Type B pancreatic cell (in vitro differentiated cells): ENCODE measurements around the gene MOB3B. TPM values are rescaled to one million over a fixed set of nuclear protein-coding genes. Genes with fewer than 3 reads are reported as not detected.

ENCODE experiments used
- DNase-seq: peaks from one replicate; pipeline ENCODE4 v3.0.0; 2021; ENCODE audit warnings: mixed read lengths; ENCODE audit not compliant: unreplicated experiment; ENCODE audit errors: extremely low spot score
- H3K27ac Mint-ChIP-seq: 2 replicates; pipeline ENCODE4 v1.8.0; 2021; ENCODE audit warnings: mild to moderate bottlenecking, mixed read lengths
- H3K27me3 Mint-ChIP-seq: 2 replicates; pipeline ENCODE4 v1.8.0; 2021; ENCODE audit warnings: mixed read lengths
- H3K36me3 Mint-ChIP-seq: 2 replicates; pipeline ENCODE4 v1.8.0; 2021; ENCODE audit warnings: mixed read lengths
- H3K4me1 Mint-ChIP-seq: one replicate; pipeline ENCODE4 v1.8.0; 2021; ENCODE audit warnings: mixed read lengths; ENCODE audit not compliant: unreplicated experiment
- H3K4me3 Mint-ChIP-seq: 2 replicates; pipeline ENCODE4 v1.8.0; 2021; ENCODE audit warnings: mild to moderate bottlenecking, mixed read lengths
- H3K9me3 Mint-ChIP-seq: 2 replicates; pipeline ENCODE4 v1.8.0; 2021; ENCODE audit warnings: mixed read lengths
- total RNA-seq: library from RNA; stranded (reverse); gene quantifications from 2 replicates; pipeline ENCODE4 v1.2.1, GENCODE V29; 2021; ENCODE audit warnings: low replicate concordance
- TF ChIP-seq, protein P1 (sequence below): fragments of 200-600 bp; sonication (generic); conservative IDR thresholded peaks from 2 replicates; pipeline ENCODE4 v1.5.0; 2021; ENCODE audit warnings: antibody characterized with exemption, mild to moderate bottlenecking

The MOB3B gene
- total RNA-seq, 1 donor from 2014 or later: 27.5 TPM

- no peaks in the 10 kb centered on the region for H3K4me1 Mint-ChIP-seq
- DNase-seq: no peak
- peaks cover 15% of the 10 kb centered on the region for H3K36me3 Mint-ChIP-seq
- no peak overlapping the region for H3K27ac Mint-ChIP-seq
- TF ChIP-seq, protein P1, sequence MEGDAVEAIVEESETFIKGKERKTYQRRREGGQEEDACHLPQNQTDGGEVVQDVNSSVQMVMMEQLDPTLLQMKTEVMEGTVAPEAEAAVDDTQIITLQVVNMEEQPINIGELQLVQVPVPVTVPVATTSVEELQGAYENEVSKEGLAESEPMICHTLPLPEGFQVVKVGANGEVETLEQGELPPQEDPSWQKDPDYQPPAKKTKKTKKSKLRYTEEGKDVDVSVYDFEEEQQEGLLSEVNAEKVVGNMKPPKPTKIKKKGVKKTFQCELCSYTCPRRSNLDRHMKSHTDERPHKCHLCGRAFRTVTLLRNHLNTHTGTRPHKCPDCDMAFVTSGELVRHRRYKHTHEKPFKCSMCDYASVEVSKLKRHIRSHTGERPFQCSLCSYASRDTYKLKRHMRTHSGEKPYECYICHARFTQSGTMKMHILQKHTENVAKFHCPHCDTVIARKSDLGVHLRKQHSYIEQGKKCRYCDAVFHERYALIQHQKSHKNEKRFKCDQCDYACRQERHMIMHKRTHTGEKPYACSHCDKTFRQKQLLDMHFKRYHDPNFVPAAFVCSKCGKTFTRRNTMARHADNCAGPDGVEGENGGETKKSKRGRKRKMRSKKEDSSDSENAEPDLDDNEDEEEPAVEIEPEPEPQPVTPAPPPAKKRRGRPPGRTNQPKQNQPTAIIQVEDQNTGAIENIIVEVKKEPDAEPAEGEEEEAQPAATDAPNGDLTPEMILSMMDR: no peak
- no peak overlapping the region for H3K4me3 Mint-ChIP-seq
- H3K9me3 Mint-ChIP-seq: no peaks in the 10 kb centered on the region
- H3K27me3 Mint-ChIP-seq: no peaks in the 10 kb centered on the region
These were observed 15.1 kb downstream of the MOB3B start for GRCh38 chr9:27514551-27514950.

DNA sequence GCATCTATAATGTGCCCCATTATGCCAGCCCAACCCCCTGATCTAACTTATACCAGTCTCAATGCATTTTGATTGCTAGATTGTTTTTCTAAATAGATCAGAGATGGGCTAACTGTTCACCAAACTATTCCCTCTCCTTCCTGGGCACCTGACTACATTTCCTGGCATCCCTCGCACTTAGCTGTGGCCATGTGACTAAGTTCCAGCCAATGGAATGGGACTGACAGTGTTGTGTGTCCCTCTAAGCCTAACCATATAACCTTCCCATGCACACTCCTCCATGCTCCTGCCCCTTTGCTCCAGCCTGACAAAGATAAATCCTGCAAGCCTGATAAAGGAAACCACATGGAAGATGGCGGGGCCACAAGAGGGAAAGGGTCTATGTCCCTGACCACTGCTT, 17.8 kb downstream of the MOB3B start:
- DNase-seq: no peak
- Mint-ChIP-seq H3K36me3 (peaks cover 20% of the 10 kb centered on the region), H3K27me3 (no peaks in the 10 kb centered on the region), H3K4me1 (no peaks in the 10 kb centered on the region), H3K9me3 (no peaks in the 10 kb centered on the region), H3K4me3 (no peak overlapping the region), H3K27ac (no peak overlapping the region)
- TF ChIP-seq, protein P1: no peak

DNA sequence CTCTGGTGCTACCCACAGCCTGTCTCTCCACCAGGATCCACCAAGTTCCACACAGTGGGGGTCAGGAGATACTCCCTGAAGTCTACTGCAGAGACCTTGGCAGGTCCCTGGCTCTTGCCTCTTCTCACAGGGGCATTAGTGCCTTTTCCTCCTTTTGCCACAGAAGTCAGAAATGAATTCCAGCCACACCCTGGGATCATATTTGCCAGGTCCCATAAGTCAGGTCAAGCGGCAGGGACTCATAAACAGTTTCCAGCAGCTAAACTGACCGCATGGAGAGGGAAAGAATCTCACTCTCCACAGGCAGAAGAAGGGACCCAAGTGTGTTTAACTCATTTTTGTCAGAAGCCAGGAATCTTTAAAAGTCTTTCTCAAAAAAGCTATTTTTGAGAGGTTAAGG, 18.8 kb downstream of the MOB3B start:
- no peaks in the 10 kb centered on the region for H3K9me3 Mint-ChIP-seq
- TF ChIP-seq, protein P1: no peak
- DNase-seq: no peak
- no peak overlapping the region for H3K27ac Mint-ChIP-seq
- H3K4me3 Mint-ChIP-seq: no peak overlapping the region
- H3K4me1 Mint-ChIP-seq: no peaks in the 10 kb centered on the region
- no peaks in the 10 kb centered on the region for H3K27me3 Mint-ChIP-seq
- H3K36me3 Mint-ChIP-seq: peaks cover 21% of the 10 kb centered on the region

DNA sequence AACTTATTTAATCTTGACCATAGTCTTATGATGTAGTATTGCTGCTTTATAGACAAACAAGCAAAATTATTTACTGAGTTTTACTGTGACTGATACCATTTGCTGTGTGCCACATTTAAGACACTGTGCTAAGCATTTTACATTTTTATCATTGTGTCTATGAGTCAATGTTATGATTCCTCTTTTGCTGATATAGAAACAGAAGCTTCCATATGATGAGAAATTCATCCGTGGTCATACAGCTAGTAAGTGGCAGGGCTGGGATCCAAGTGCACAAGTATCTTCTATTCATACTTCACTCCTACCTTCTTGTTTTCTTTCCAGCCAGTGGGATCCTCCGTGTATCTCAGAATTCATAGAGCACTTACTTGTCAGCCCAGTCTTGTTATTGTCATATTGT, 22.6 kb downstream of the MOB3B start:
- H3K36me3 Mint-ChIP-seq: peaks cover 32% of the 10 kb centered on the region
- H3K4me3 Mint-ChIP-seq: no peak overlapping the region
- H3K27me3 Mint-ChIP-seq: no peaks in the 10 kb centered on the region
- no peaks in the 10 kb centered on the region for H3K9me3 Mint-ChIP-seq
- no peak overlapping the region for H3K27ac Mint-ChIP-seq
- TF ChIP-seq, protein P1: no peak
- DNase-seq: no peak
- peaks cover 6% of the 10 kb centered on the region for H3K4me1 Mint-ChIP-seq

DNA sequence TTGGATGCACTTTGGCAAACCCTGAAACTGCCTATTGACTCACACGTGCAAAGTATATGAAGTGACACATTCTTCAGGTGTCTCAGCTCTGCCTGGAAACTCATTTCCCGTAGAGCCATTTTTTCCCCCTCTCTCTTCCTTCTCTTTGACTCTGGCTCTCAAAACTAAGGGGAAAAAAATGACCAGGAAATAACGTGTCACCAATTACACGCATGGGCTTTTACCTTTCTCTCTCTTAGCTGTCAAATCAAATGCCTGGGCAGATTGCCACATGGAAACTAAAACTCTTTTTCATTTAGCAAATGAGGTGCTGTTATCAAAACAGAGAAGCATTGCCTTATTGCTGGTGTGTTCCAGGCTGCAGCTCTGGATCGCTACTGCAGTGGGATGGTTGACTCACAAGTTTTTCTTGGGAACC, 23.9 kb downstream of the MOB3B start:
- Mint-ChIP-seq H3K27me3 (no peaks in the 10 kb centered on the region), H3K36me3 (peaks cover 41% of the 10 kb centered on the region), H3K4me1 (peaks cover 9% of the 10 kb centered on the region), H3K4me3 (no peak overlapping the region), H3K27ac (no peak overlapping the region), H3K9me3 (no peaks in the 10 kb centered on the region)
- TF ChIP-seq, protein P1: no peak
- no peak for DNase-seq

DNA sequence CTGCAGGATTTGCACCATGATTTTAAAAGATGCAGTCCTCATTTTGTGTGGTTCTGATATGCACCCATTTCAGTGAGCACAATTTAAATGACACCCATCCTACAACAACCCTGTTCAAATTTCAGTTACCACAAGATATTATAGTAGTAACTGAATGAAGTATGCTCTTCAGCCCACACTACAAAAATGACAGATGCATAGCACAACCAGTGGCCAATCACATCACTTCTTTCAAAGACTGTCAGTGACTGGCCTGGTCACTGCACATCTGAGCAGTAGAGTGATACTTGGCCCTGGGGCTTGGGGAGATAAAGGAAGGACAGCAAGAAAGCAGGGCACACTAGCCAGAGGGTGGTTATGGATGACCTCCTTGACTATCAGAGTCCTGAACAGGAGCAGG, 25.4 kb downstream of the MOB3B start:
- H3K9me3 Mint-ChIP-seq: no peaks in the 10 kb centered on the region
- H3K27ac Mint-ChIP-seq: no peak overlapping the region
- H3K4me3 Mint-ChIP-seq: no peak overlapping the region
- H3K27me3 Mint-ChIP-seq: no peaks in the 10 kb centered on the region
- peaks cover 12% of the 10 kb centered on the region for H3K4me1 Mint-ChIP-seq
- TF ChIP-seq, protein P1: no peak
- no peak for DNase-seq
- peaks cover 45% of the 10 kb centered on the region for H3K36me3 Mint-ChIP-seq
